Stromal cell of bone marrow (primary cell): ENCODE measurements around the gene OR51M1.

ENCODE experiments used
- DNase-seq: peaks from one replicate; pipeline ENCODE4 v3.0.0-alpha.2; 2012; ENCODE audit warnings: low read depth

Gene OR51M1

DNA sequence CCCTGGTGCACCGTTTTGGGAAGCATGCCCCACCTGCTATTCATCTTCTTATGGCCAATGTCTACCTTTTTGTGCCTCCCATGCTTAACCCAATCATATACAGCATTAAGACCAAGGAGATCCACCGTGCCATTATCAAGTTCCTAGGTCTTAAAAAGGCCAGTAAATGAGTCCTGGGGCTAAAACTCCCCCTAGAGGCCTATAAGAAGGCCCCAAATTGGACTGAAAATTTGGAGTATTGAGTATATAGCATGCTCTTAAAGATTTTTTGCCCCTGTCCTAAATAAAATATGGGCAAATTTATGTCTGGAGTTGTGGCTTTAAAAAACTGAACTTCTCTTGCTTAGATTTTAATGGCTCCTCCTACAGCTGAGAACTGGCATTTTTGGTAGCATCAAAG is 6.6 kb downstream of the OR51M1 start:
- no peak for DNase-seq

DNA sequence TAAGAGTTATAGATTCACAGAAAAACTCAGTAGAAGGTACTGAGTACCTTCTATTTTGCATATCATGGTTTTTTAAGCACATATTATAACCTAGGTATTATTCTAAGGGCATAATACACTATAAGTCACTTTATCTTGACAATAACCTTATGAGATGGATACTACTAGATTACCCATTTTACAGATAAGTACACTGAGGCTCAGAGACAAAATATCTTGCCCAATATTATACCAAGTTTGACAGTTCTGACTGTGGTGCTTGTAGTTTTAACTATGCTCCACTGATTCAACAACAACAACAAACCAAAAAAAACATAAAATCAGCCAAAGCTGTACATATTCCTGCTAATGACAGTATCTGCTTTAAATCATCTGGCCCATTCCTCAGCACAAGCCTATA is 10.5 kb downstream of the OR51M1 start:
- no peak for DNase-seq

DNA sequence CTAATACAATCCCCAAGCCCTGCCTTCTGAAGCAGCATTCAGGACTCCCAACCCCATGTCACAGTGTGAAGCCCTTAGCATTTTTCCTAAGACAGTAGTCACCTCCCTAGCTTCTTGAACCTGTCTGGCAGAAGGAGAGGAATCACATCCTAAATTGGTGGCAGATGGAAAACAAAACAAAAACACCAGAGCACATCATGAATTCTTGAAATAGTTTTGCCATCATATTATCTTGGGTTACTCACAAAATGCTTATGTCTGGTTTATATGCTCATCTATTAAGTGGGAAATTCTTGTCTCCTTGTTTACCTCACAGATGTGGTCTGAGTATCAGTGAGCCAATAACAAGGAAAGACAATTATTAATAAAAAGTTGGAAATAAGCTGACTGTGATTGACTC is 15.3 kb downstream of the OR51M1 start:
- DNase-seq: no peak

DNA sequence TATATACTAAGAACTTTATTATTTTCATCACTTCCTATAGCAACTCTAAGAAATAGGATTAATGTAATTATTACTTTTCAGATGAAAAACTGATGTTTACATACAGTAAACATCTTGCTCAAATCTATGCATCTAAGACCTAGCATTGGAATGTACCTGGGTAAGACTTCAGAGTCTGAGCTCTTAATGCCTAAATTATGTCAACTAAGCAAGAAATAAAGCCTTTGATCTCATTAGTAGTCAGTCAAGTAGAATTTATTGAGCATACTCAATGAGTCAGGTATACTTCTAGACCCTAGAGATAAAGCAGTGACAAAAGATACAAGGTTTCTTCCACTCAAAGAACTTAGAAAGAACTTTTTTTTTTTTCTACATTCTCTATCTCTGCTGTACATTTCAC is 21.6 kb downstream of the OR51M1 start:
- DNase-seq: no peak

DNA sequence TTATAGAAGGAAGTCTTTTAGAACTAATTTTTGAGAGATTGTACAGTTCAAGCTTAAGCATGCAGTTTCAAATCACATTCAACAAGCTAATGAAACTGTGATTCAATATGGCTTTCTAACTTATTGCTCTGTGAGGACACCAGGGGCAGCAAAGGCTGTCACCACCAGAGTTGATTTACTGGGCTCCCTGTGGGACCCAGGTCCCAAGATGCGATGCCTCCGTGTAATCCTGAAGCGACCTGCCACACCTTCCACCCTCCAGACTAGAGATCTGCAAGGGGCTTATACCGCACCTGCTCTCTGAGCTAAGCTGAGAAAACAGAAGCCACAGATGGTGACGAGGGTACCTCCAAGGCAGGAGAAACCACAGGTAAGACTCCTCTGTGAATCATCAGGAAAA is 37.4 kb downstream of the OR51M1 start:
- no peak for DNase-seq

DNA sequence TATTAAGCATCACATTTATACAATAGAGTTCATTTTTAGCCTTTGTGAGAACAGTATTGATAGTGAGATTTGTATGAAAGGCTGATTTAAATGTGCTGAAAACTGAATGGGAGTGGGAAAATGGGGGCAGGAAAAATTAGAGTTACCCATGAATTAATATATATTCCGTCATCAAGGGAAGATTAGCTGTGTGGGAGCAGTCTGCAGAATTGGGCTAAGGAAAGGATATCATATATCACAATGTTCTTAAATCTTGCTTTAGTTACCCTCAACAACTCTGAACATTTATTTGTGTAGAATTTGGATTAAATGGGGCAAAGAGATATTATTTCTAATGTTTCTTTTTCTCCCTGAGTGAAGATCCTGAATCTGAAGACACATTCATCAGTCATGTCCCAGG is 38.2 kb downstream of the OR51M1 start, which contains the start of gene OR51Q1:
Gene OR51Q1, plus strand, starts transcription at position 301 of the 400 bp plus-strand sequence. Its CDS starts 90 bp downstream, at position 391.
- no peak for DNase-seq

DNA sequence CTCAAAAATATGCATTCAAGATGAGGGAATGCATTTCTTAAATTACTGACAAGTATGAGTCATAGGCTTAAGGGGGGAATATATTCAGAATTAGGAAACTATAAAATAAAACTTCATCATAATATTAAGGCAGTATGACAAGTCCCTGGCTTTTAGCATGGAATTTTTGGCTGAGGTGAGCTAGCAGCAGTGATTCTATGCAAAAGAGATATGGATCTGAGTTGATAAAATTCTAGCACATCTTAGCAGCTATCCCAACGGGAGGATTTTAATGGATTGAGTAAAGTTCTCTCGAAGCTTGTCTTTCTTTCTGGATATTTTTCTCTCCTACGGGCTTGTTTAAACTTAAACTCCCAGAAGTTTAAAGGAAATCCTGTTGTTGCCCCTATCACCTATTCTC is 39.5 kb downstream of the OR51M1 start:
- DNase-seq: no peak

DNA sequence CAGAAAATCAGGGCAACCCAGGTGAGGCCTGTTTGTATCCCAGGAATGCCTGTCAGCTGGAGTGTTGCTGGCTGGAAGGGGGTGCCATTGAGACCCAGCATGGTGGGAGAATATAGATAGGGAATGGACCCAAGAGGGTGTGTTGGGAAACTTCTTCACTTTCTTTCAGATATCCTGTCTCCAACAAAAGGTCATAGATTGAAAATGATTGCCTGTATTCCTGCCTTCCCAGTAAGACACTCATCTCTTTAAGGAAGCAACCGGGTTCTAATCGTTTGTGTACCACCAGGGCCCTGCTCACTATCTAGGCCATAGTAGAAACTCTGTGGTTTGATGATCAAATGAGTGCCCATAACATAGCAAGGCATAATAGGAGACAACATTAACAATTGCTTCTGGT is 57.8 kb downstream of the OR51M1 start, which contains the start of gene OR51I1:
Gene OR51I1, minus strand, starts transcription at position 101 of the 400 bp plus-strand sequence. Its CDS starts 0 bp downstream, at position 101.
- no peak for DNase-seq
